ENCODE data around the gene RAVER2. TPM values are rescaled to one million over a fixed set of nuclear protein-coding genes. Genes with fewer than 3 reads are reported as not detected.

The RAVER2 gene
- total and polyA plus RNA-seq, 2 donors (not counting 3 experiments of a cell fraction or from before 2014, with no cell fraction given): 6.0 to 13.9 TPM

GRCh38 chr1:64828829-64829228 is 84.0 kb downstream of the RAVER2 start:
- dilution Hi-C loops (cut with MboI; ENCODE audit: extremely low pct_ligation_motif_present, low sequenced_read_pairs): no loop called here
- peak; percentile 48 for FAIRE-seq
- intact Hi-C loops (cut with micrococcal nuclease): loop anchor here (10.0 kb wide), 1 partner anchor 444 kb away; no protein-coding TSS in a partner anchor

More at GRCh38 chr1:64828829-64829228, 84.0 kb downstream of the RAVER2 start:
- no peak overlapping the region for H3K4me3 ChIP-seq (replicated peaks in 1 of 3; ENCODE audit: insufficient read depth in 1 of 3, low read depth in 1 of 3, low read length in 3 of 3)
- no peaks in the 10 kb centered on the region for H3K27me3 ChIP-seq (ENCODE audit: control insufficient read depth in 2 of 2, insufficient read depth in 2 of 2, low read length in 2 of 2)
- H3K9me1 ChIP-seq (replicated peaks; ENCODE audit: control insufficient read depth, extremely low read depth, insufficient read depth, low read length): no peaks in the 10 kb centered on the region
- H3K79me2 ChIP-seq (ENCODE audit: control insufficient read depth, insufficient read depth, low read length): no peaks in the 10 kb centered on the region
- no peak for DNase-seq (ENCODE audit: low read depth, low spot score)
- no peak overlapping the region for H2AFZ ChIP-seq (ENCODE audit: low read depth, low read length)
- no peaks in the 10 kb centered on the region for H3K9me3 ChIP-seq (replicated peaks; ENCODE audit: control insufficient read depth, insufficient read depth, low read length)
- H4K20me1 ChIP-seq (replicated peaks; ENCODE audit: control insufficient read depth, extremely low read depth, insufficient read depth, low read length): no peaks in the 10 kb centered on the region
- CTCF ChIA-PET: interaction anchor here (1.5 kb wide), 1 partner anchor 151 kb away, joined by 4 read pairs; no protein-coding TSS in a partner anchor
- BruUV-seq (replicated peaks): no TSS peak
- H3K4me1 ChIP-seq (ENCODE audit: control insufficient read depth, extremely low read depth, insufficient read depth, low read length): peaks cover 6% of the 10 kb centered on the region
- H3K4me2 ChIP-seq (ENCODE audit: insufficient read depth, low read length): no peak overlapping the region
- H3K9ac ChIP-seq (replicated peaks; ENCODE audit: extremely low read depth, insufficient read depth, low read length): no peak overlapping the region
- H3K27ac ChIP-seq (ENCODE audit: insufficient read depth, low read depth, low read length): no peak overlapping the region
- TF ChIP-seq EZH2 (IDR thresholded peaks at IDR 0.05; ENCODE audit: borderline replicate concordance, low read depth, low read length, severe bottlenecking): no peak
- TF ChIP-seq GATA2 (IDR thresholded peaks at IDR 0.05; ENCODE audit: insufficient read depth, insufficient read length, low read depth, low read length): no peak
- no peak for TF ChIP-seq POLR2AphosphoS5 (IDR thresholded peaks at IDR 0.05; ENCODE audit: insufficient read depth, low read depth, low read length)
- TF ChIP-seq CTCF (IDR thresholded peaks at IDR 0.05; ENCODE audit: extremely low read depth in 1 of 2, insufficient read depth in 1 of 2, low read depth in 1 of 2, low read length in 2 of 2): no peak
- TF ChIP-seq FOS (IDR thresholded peaks at IDR 0.05; ENCODE audit: borderline replicate concordance, insufficient read depth, low read length): no peak
- no peak for TF ChIP-seq MAX (IDR thresholded peaks at IDR 0.05; ENCODE audit: insufficient read depth, insufficient read length)
- H3K36me3 ChIP-seq (ENCODE audit: control insufficient read depth in 2 of 2, extremely low read depth in 1 of 2, insufficient read depth in 2 of 2, low read length in 2 of 2): peaks cover 3 to 6% of the 10 kb centered on the region in 2 experiments
- POLR2A ChIA-PET: no interaction called here
